ENCODE data around the gene ARHGAP33. TPM values are rescaled to one million over a fixed set of nuclear protein-coding genes. Genes with fewer than 3 reads are reported as not detected.

The ARHGAP33 gene
- total and polyA plus RNA-seq, 2 donors from 2014 or later = 5.6 to 18.5 TPM

DNA sequence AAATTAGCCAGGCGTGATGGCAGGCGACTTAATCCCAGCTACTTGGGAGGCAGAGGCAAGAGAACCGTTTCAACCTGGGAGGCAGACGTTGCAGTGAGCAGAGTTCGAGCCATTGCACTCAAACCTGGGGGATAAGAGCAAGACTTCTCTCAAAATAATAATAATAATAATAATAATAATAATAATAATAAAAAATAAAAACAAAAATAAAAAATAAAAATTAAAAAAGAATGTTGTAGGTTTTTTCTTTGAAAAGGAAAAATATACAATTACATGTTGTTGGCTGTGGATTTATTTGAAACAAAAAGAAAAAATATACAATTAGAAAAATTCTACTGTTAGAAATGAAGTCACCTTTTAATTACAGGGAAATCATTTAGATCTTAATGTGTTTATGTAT is 48.8 kb downstream of the ARHGAP33 start:
- Histone ChIP-seq H3K9me3 (ENCODE audit: control insufficient read depth in 2 of 3, insufficient read depth in 1 of 3, low read length in 3 of 3) (no peaks in the 10 kb centered on the region), H3K27ac (ENCODE audit: low read depth in 2 of 2, low read length in 2 of 2) (no peak overlapping the region), H3K9ac (ENCODE audit: low read length in 3 of 3) (no peak overlapping the region), H3K4me3 (ENCODE audit: low read length in 3 of 3) (no peak overlapping the region), H3K27me3 (ENCODE audit: control insufficient read depth, insufficient read depth, low read length) (no peaks in the 10 kb centered on the region), H3K4me1 (ENCODE audit: control insufficient read depth in 2 of 3, insufficient read depth in 2 of 3, low read depth in 1 of 3, low read length in 3 of 3) (no peaks in the 10 kb centered on the region), H3K36me3 (ENCODE audit: control insufficient read depth in 2 of 3, insufficient read depth in 3 of 3, low read length in 3 of 3) (no peaks in the 10 kb centered on the region)
- intact Hi-C loops (cut with DNase I) = no loop called here
- TF ChIP-seq, protein P1, sequence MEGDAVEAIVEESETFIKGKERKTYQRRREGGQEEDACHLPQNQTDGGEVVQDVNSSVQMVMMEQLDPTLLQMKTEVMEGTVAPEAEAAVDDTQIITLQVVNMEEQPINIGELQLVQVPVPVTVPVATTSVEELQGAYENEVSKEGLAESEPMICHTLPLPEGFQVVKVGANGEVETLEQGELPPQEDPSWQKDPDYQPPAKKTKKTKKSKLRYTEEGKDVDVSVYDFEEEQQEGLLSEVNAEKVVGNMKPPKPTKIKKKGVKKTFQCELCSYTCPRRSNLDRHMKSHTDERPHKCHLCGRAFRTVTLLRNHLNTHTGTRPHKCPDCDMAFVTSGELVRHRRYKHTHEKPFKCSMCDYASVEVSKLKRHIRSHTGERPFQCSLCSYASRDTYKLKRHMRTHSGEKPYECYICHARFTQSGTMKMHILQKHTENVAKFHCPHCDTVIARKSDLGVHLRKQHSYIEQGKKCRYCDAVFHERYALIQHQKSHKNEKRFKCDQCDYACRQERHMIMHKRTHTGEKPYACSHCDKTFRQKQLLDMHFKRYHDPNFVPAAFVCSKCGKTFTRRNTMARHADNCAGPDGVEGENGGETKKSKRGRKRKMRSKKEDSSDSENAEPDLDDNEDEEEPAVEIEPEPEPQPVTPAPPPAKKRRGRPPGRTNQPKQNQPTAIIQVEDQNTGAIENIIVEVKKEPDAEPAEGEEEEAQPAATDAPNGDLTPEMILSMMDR (IDR thresholded peaks at IDR 0.05; ENCODE audit: borderline replicate concordance, extremely low read depth, insufficient read depth) = no peak
- DNase-seq = no peak
- no peak for FAIRE-seq

DNA sequence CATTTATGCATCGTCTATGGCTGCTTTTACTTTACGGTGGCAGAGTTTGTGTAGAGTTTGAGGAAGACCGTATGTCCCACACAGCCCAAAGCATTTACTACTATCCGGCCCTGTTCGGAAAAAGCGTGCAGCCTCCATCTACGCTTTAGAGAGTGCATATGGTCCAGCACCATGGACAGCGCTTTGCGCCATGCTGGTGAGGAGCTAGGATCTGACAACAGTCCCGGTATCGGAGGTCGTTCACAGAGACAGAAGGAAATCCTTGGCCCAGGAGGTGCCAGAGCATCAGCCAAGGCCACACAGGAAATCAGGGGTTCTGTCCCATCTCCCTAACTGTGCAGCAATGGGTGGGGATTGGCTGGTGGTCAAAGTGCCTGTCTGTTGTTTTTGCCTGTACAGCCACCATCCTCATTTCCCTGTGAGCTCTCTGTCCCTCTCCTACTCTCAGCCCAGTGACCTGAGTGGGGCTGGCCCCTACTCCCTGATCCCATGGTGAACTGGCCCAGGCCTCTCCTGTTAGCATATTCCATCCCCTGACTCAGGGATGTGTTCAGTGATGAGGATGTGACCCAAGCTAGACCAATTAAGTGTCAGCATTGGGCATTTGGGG is 53.4 kb downstream of the ARHGAP33 start:
- no peak overlapping the region for H3K27ac ChIP-seq (ENCODE audit: low read depth in 2 of 2, low read length in 2 of 2)
- H3K4me1 ChIP-seq (ENCODE audit: control insufficient read depth in 2 of 3, insufficient read depth in 2 of 3, low read depth in 1 of 3, low read length in 3 of 3) = no peaks in the 10 kb centered on the region
- H3K9me3 ChIP-seq (ENCODE audit: control insufficient read depth in 2 of 3, insufficient read depth in 1 of 3, low read length in 3 of 3) = no peaks in the 10 kb centered on the region
- DNase-seq = peak; percentile 81 to 93 (median 88)
- H3K4me3 ChIP-seq (ENCODE audit: low read length in 3 of 3) = no peak overlapping the region
- TF ChIP-seq, protein P1 (IDR thresholded peaks at IDR 0.05; ENCODE audit: borderline replicate concordance, extremely low read depth, insufficient read depth) = no peak
- no peak overlapping the region for H3K9ac ChIP-seq (ENCODE audit: low read length in 3 of 3)
- no peak for FAIRE-seq
- no peaks in the 10 kb centered on the region for H3K27me3 ChIP-seq (ENCODE audit: control insufficient read depth, insufficient read depth, low read length)
- intact Hi-C loops (cut with DNase I) = no loop called here
- H3K36me3 ChIP-seq (ENCODE audit: control insufficient read depth in 2 of 3, insufficient read depth in 3 of 3, low read length in 3 of 3) = no peaks in the 10 kb centered on the region

DNA sequence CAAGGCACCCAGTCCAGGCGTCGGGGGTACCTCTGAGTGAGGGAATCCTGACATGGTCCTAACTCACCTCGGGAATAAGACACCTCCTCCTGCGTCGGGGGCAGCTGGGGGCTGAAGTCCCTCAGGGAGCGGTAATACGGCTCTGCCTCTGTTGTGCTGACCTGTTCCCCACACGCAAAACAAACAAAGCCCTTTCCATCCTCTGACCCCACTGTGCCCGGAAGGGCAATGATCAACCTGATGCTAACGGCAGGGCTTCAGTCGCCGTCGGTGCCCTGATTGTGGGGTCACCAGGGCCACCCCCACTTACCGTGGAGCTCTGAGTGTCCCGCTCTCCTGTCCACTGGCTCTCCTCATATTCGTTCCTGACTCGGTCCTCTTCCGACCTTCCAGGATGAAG is 55.6 kb downstream of the ARHGAP33 start:
- no peak overlapping the region for H3K27ac ChIP-seq (ENCODE audit: low read depth in 2 of 2, low read length in 2 of 2)
- H3K36me3 ChIP-seq (ENCODE audit: control insufficient read depth in 2 of 3, insufficient read depth in 3 of 3, low read length in 3 of 3) = no peaks in the 10 kb centered on the region
- no peak for DNase-seq
- TF ChIP-seq, protein P1 (IDR thresholded peaks at IDR 0.05; ENCODE audit: borderline replicate concordance, extremely low read depth, insufficient read depth) = no peak
- H3K4me3 ChIP-seq (ENCODE audit: low read length in 3 of 3) = no peak overlapping the region
- H3K9me3 ChIP-seq (ENCODE audit: control insufficient read depth in 2 of 3, insufficient read depth in 1 of 3, low read length in 3 of 3) = no peaks in the 10 kb centered on the region
- H3K27me3 ChIP-seq (ENCODE audit: control insufficient read depth, insufficient read depth, low read length) = no peaks in the 10 kb centered on the region
- no peak overlapping the region for H3K9ac ChIP-seq (ENCODE audit: low read length in 3 of 3)
- no peak for FAIRE-seq
- no peaks in the 10 kb centered on the region for H3K4me1 ChIP-seq (ENCODE audit: control insufficient read depth in 2 of 3, insufficient read depth in 2 of 3, low read depth in 1 of 3, low read length in 3 of 3)
- intact Hi-C loops (cut with DNase I) = no loop called here

DNA sequence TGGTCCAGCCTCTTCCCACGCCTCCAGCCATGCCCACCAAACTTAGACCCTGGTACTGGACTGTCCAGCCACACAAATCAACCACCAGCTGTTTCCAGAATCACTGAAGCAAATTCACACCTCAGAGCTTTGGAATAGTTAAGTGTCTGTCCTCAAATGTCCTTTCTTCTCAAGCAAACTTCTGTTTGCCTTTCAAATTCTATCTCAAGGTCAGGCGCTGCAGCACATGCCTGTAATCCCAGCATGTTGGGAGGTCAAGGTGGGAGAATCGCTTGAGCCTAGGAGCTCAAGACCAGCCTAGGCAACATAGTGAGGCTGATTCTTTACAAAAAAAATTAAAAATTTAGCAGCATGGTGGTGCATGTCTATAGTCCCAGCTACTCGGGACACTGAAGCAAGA is 56.7 kb downstream of the ARHGAP33 start:
- Histone ChIP-seq H3K9me3 (ENCODE audit: control insufficient read depth in 2 of 3, insufficient read depth in 1 of 3, low read length in 3 of 3) (no peaks in the 10 kb centered on the region), H3K27ac (ENCODE audit: low read depth in 2 of 2, low read length in 2 of 2) (no peak overlapping the region), H3K27me3 (ENCODE audit: control insufficient read depth, insufficient read depth, low read length) (no peaks in the 10 kb centered on the region), H3K4me1 (ENCODE audit: control insufficient read depth in 2 of 3, insufficient read depth in 2 of 3, low read depth in 1 of 3, low read length in 3 of 3) (no peaks in the 10 kb centered on the region), H3K36me3 (ENCODE audit: control insufficient read depth in 2 of 3, insufficient read depth in 3 of 3, low read length in 3 of 3) (no peaks in the 10 kb centered on the region), H3K9ac (ENCODE audit: low read length in 3 of 3) (no peak overlapping the region), H3K4me3 (ENCODE audit: low read length in 3 of 3) (no peak overlapping the region)
- FAIRE-seq = no peak
- no peak for DNase-seq
- TF ChIP-seq, protein P1 (IDR thresholded peaks at IDR 0.05; ENCODE audit: borderline replicate concordance, extremely low read depth, insufficient read depth) = no peak
- intact Hi-C loops (cut with DNase I) = no loop called here

Data from kidney (tissue), 14 donors.